ENCODE data around the gene KL. TPM values are rescaled to one million over a fixed set of nuclear protein-coding genes. Genes with fewer than 3 reads are reported as not detected.

KL gene
- total RNA-seq, 3 donors from 2014 or later (not counting 1 experiment from before 2014, with no cell fraction given): not detected

DNA sequence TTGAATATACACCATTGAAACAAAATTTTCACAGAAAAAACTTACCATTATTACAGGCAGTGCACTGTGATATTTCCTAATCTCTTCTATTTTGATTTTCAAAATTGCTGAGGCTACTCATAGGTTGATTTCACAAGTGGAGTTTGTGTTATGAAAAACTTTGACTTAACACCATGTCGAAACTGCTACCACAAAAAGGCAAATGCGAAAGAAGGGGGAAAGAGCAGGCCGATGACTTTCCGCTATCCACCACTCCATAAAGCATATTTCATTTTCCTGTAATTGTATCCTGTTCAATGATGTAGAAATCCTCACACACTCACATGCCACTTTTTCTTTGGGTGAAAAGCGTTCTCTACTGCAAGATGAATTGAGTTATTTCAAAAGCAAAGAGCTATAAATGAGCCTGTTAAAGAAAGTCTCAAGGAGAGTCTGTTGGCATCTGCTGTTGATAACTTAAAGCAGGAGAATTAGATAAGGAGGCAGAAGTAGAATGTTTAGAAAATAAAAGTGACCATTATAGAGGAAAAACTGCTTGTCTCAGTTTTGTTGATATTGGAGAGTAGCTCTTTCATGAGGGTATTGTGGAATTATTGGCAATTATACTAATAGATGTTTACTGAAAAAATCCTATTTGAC lies 18.8 kb downstream of the KL start:
- Histone ChIP-seq H3K9me3 (ENCODE audit: control insufficient read depth, insufficient read depth, low read length) (no peaks in the 10 kb centered on the region), H3K4me1 (ENCODE audit: control insufficient read depth, insufficient read depth, low read length) (peaks cover 5% of the 10 kb centered on the region), H3K27ac (ENCODE audit: low read length) (no peak overlapping the region), H3K36me3 (ENCODE audit: control insufficient read depth, insufficient read depth, low read length) (no peaks in the 10 kb centered on the region), H3K4me3 (ENCODE audit: low read length) (no peak overlapping the region), H3K27me3 (ENCODE audit: control insufficient read depth, insufficient read depth, low read length) (no peaks in the 10 kb centered on the region)
- intact Hi-C loops (cut with micrococcal nuclease): no loop called here
- ATAC-seq (no peak), DNase-seq (no peak)
- peaks cover 13 to 15% of the 10 kb centered on the region in 2 donors for H3K27me3 Mint-ChIP-seq (ENCODE audit: low read depth in 2 of 2)
- WGBS (ENCODE audit: insufficient coverage): 90% methylated on average over 3 of the region's 5 CpGs
- H3K27ac Mint-ChIP-seq: peak overlapping the region in 1 of 2 donors; percentile 30
- H3K4me3 Mint-ChIP-seq: no peak overlapping the region
- TF ChIP-seq, protein P1, sequence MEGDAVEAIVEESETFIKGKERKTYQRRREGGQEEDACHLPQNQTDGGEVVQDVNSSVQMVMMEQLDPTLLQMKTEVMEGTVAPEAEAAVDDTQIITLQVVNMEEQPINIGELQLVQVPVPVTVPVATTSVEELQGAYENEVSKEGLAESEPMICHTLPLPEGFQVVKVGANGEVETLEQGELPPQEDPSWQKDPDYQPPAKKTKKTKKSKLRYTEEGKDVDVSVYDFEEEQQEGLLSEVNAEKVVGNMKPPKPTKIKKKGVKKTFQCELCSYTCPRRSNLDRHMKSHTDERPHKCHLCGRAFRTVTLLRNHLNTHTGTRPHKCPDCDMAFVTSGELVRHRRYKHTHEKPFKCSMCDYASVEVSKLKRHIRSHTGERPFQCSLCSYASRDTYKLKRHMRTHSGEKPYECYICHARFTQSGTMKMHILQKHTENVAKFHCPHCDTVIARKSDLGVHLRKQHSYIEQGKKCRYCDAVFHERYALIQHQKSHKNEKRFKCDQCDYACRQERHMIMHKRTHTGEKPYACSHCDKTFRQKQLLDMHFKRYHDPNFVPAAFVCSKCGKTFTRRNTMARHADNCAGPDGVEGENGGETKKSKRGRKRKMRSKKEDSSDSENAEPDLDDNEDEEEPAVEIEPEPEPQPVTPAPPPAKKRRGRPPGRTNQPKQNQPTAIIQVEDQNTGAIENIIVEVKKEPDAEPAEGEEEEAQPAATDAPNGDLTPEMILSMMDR (IDR thresholded peaks at IDR 0.05): no peak
- H3K4me1 Mint-ChIP-seq: peaks cover 13% of the 10 kb centered on the region in 2 donors
- H3K9me3 Mint-ChIP-seq: peaks cover 0 to 6% of the 10 kb centered on the region in 2 donors
- no peaks in the 10 kb centered on the region for H3K36me3 Mint-ChIP-seq

DNA sequence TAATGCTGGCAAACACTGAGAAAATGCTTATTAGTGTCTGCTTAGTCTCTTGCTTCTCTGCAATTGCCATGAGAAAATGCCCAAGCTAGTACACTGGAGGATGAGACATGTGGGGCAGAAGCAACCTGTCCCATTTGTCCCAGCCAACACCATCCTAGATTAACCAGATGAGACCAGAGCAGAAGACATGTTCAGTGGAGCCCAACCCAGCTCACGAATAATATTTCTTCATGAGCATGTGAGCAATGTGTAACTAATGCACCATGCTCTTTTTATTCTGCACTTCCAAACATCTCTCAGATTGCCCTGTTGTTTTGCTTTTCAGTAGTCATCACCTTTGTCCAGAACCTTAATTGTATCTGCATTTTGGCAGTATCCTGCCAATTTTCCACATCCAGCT lies 21.4 kb downstream of the KL start:
- peaks cover 10% of the 10 kb centered on the region in 2 donors for H3K4me1 Mint-ChIP-seq
- intact Hi-C loops (cut with micrococcal nuclease): no loop called here
- Histone ChIP-seq H3K27me3 (ENCODE audit: control insufficient read depth, insufficient read depth, low read length) (no peaks in the 10 kb centered on the region), H3K36me3 (ENCODE audit: control insufficient read depth, insufficient read depth, low read length) (no peaks in the 10 kb centered on the region), H3K27ac (ENCODE audit: low read length) (no peak overlapping the region), H3K9me3 (ENCODE audit: control insufficient read depth, insufficient read depth, low read length) (no peaks in the 10 kb centered on the region), H3K4me3 (ENCODE audit: low read length) (no peak overlapping the region), H3K4me1 (ENCODE audit: control insufficient read depth, insufficient read depth, low read length) (peaks cover 5% of the 10 kb centered on the region)
- TF ChIP-seq, protein P1 (IDR thresholded peaks at IDR 0.05): no peak
- H3K27ac Mint-ChIP-seq: no peak overlapping the region
- H3K27me3 Mint-ChIP-seq (ENCODE audit: low read depth in 2 of 2): peaks cover 0 to under 1% of the 10 kb centered on the region in 2 donors
- H3K36me3 Mint-ChIP-seq: no peaks in the 10 kb centered on the region
- ATAC-seq (no peak), DNase-seq (no peak)
- 95% methylated on average over 1 of the region's 1 CpG for WGBS (ENCODE audit: insufficient coverage)
- H3K4me3 Mint-ChIP-seq: no peak overlapping the region
- peaks cover 0 to 3% of the 10 kb centered on the region in 2 donors for H3K9me3 Mint-ChIP-seq

DNA sequence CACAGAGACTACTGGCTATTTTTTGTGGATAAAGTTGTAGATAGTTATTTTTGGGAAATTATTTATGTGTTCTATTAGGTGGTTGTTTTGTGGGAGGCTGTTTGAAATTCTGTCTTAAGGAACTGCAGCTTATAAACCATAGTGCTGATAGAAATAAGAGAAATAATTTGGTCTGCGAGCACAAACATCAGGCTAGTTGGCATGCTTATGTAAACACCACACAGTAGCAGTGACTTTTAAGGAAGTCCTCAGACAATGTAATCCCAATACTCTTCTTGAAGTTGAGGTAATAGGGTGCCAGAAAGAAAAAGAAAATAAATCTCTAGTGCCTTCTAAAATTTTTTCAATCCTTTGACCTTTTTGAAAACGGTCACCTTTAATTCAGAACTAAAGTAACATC lies 23.9 kb downstream of the KL start:
- Mint-ChIP-seq H3K9me3 (no peaks in the 10 kb centered on the region), H3K27ac (no peak overlapping the region), H3K27me3 (ENCODE audit: low read depth in 2 of 2) (no peaks in the 10 kb centered on the region), H3K4me3 (no peak overlapping the region), H3K4me1 (no peaks in the 10 kb centered on the region), H3K36me3 (no peaks in the 10 kb centered on the region)
- Histone ChIP-seq H3K36me3 (ENCODE audit: control insufficient read depth, insufficient read depth, low read length) (no peaks in the 10 kb centered on the region), H3K9me3 (ENCODE audit: control insufficient read depth, insufficient read depth, low read length) (no peaks in the 10 kb centered on the region), H3K27me3 (ENCODE audit: control insufficient read depth, insufficient read depth, low read length) (no peaks in the 10 kb centered on the region), H3K4me1 (ENCODE audit: control insufficient read depth, insufficient read depth, low read length) (no peaks in the 10 kb centered on the region), H3K4me3 (ENCODE audit: low read length) (no peak overlapping the region), H3K27ac (ENCODE audit: low read length) (no peak overlapping the region)
- no peak for DNase-seq
- intact Hi-C loops (cut with micrococcal nuclease): no loop called here
- no peak for ATAC-seq
- 80% methylated on average over 1 of the region's 2 CpGs for WGBS (ENCODE audit: insufficient coverage)
- TF ChIP-seq, protein P1 (IDR thresholded peaks at IDR 0.05): no peak
